Upper lobe of right lung (tissue), 1 donor: Measurements from ENCODE around the gene OR2J2. TPM values are rescaled to one million over a fixed set of nuclear protein-coding genes. Genes with fewer than 3 reads are reported as not detected.
"Not testable (repeated sequence)": the region's sequence is repeated elsewhere in the genome, so short reads cannot be mapped to it uniquely, and the experiment has no call there.

Experiments used
- ATAC-seq: fragments of 200-7000 bp; cut with Tn5 transposase; one replicate; pipeline ENCODE4 v1.9.1; 2020; ENCODE audit warnings: mild to moderate bottlenecking, moderate library complexity
- DNase-seq: peaks from one replicate; pipeline ENCODE4 v3.0.0-alpha.2; 2020
- H3K27ac ChIP-seq: fragments of 200-600 bp; one replicate; pipeline ENCODE4 v1.8.0; 2022
- H3K27me3 ChIP-seq: fragments of 200-600 bp; one replicate; pipeline ENCODE4 v1.8.0; 2022; ENCODE audit warnings: mild to moderate bottlenecking
- H3K36me3 ChIP-seq: fragments of 200-600 bp; one replicate; pipeline ENCODE4 v1.8.0; 2022
- H3K4me1 ChIP-seq: fragments of 200-600 bp; one replicate; pipeline ENCODE4 v1.8.0; 2022
- H3K4me3 ChIP-seq: fragments of 200-600 bp; one replicate; pipeline ENCODE4 v1.8.0; 2022; ENCODE audit warnings: mild to moderate bottlenecking
- H3K9me3 ChIP-seq: fragments of 200-600 bp; one replicate; pipeline ENCODE4 v1.8.0; 2022
- CTCF ChIP-seq: fragments of 200-600 bp; IDR thresholded peaks from one replicate; pipeline ENCODE4 v1.8.0; 2022; ENCODE audit warnings: antibody characterized with exemption
- intact Hi-C: fragments of 100-400 bp; cut with DNase I; formaldehyde crosslinking; loops from one replicate; pipeline ENCODE4 v1.11.0; 2022
- total RNA-seq: library from RNA; stranded (reverse); fragmentation: NEBNext Ultra II Directional; extraction: Animal tissue kit (Norgen Biotek cat#: 25700); gene quantifications from one replicate; pipeline ENCODE4 v1.2.1, GENCODE V29; 2021
- donor health status: DM: no; HTN: yes; CAD: no; lungs with severe emphysema.

Gene OR2J2
- total RNA-seq, 1 donor from 2014 or later = not detected

GRCh38 chr6:29142309-29142708 lies 28.4 kb upstream of the OR2J2 start:
- Histone ChIP-seq H3K9me3 (no peaks in the 10 kb centered on the region), H3K27ac (no peak overlapping the region), H3K27me3 (no peaks in the 10 kb centered on the region), H3K36me3 (no peaks in the 10 kb centered on the region), H3K4me3 (no peak overlapping the region), H3K4me1 (no peaks in the 10 kb centered on the region)
- no peak for ATAC-seq
- intact Hi-C loops = no loop called here
- no peak for TF ChIP-seq CTCF
- DNase-seq = no peak

- Histone ChIP-seq H3K9me3 (no peaks in the 10 kb centered on the region), H3K36me3 (no peaks in the 10 kb centered on the region), H3K27me3 (no peaks in the 10 kb centered on the region), H3K4me1 (no peaks in the 10 kb centered on the region), H3K4me3 (no peak overlapping the region), H3K27ac (no peak overlapping the region)
- DNase-seq = no peak
- intact Hi-C loops = no loop called here
- ATAC-seq = no peak
- TF ChIP-seq CTCF = no peak
Observed at GRCh38 chr6:29146179-29146578, 24.5 kb upstream of the OR2J2 start.

DNA sequence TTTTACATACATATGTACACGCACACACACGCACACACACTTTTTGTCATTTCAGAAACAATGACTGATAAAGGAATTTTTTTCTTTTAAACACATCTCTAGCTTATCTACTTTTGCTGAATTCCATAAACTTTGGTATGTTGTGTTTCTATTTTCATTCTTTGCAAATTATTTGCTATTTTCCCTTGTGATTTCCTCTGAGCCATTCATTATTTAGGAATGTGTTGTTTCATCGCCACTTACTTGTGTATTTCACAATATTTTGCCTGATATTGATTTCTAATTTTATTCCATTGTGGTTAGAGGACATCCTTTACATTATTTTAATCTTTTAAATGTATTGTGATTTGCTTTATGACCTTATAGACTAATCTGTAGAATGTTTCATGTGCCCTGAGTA lies 23.6 kb upstream of the OR2J2 start:
- Histone ChIP-seq H3K4me3 (no peak overlapping the region), H3K27me3 (no peaks in the 10 kb centered on the region), H3K36me3 (no peaks in the 10 kb centered on the region), H3K4me1 (no peaks in the 10 kb centered on the region), H3K9me3 (no peaks in the 10 kb centered on the region), H3K27ac (no peak overlapping the region)
- TF ChIP-seq CTCF = no peak
- DNase-seq (no peak), ATAC-seq (no peak)
- intact Hi-C loops = no loop called here

DNA sequence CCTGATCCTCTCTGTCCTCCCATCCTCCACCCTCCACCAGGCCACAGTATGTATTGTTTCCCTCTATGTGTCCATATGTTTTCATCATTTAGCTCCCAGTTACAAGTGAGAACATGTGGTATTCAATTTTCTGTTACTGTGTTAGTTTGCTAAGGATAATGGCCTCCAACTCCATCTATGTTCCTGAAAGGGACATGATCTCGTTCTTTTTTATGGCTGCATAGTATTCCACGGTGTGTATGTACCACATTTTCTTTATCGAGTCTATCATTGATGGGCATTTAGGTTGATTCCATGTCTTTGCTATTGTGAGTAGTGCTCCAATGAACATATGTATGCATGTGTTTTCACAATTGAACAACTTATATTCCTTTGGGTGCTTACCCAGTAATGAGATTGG lies 21.3 kb upstream of the OR2J2 start:
- H3K9me3 ChIP-seq, intact Hi-C loops, H3K27ac ChIP-seq, H3K27me3 ChIP-seq, ATAC-seq, DNase-seq, H3K4me3 ChIP-seq, H3K4me1 ChIP-seq, H3K36me3 ChIP-seq: not testable (repeated sequence)

- intact Hi-C loops = no loop called here
- Histone ChIP-seq H3K9me3 (no peaks in the 10 kb centered on the region), H3K27me3 (no peaks in the 10 kb centered on the region), H3K4me1 (no peaks in the 10 kb centered on the region), H3K36me3 (no peaks in the 10 kb centered on the region), H3K27ac (no peak overlapping the region), H3K4me3 (no peak overlapping the region)
- ATAC-seq (no peak), DNase-seq (no peak)
- TF ChIP-seq CTCF = no peak
Observed at GRCh38 chr6:29153083-29153482, 17.6 kb upstream of the OR2J2 start.

DNA sequence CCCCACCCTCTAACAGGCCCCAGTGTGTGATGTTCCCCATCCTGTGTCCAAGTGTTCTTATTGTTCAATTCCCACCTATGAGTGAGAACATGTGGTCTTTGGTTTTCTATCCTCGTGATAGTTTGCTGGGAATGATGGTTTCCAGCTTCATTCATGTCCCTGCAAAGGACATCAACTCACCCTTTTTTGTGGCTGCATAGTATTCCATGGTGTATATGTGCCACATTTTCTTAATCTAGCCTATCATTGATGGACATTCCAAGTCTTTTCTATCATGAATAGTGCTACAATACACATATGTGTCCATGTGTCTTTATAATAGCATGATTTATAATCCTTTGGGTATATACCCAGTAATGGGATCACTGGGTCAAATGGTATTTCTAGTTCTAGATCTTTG lies 15.5 kb upstream of the OR2J2 start:
- H3K36me3 ChIP-seq, ATAC-seq, intact Hi-C loops, H3K4me1 ChIP-seq, H3K27me3 ChIP-seq, H3K9me3 ChIP-seq, DNase-seq, H3K27ac ChIP-seq, H3K4me3 ChIP-seq: not testable (repeated sequence)

DNA sequence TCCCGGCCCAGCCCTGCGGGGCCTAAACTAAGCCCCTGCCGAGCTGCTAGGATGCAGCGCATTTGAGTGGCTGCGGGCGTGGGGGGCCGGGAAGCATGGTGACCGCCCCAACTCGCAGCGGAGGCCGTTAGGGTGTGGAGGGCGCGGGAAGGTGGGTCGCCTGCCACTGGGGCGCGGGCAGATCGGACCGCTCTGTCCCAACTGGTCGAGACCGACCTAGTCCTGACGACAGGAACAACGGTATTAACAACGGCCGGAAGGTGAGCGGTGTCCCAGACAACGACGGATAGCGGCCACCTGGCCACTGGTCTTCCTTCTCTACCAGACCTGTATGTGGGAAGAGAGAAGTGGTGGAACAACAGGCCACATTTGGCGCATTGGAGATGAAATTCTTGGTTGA lies 10.8 kb upstream of the OR2J2 start:
- DNase-seq, H3K4me1 ChIP-seq, H3K36me3 ChIP-seq, intact Hi-C loops, H3K27ac ChIP-seq, ATAC-seq, H3K27me3 ChIP-seq, H3K4me3 ChIP-seq, H3K9me3 ChIP-seq: not testable (repeated sequence)

- H3K27me3 ChIP-seq, DNase-seq, intact Hi-C loops, H3K36me3 ChIP-seq, ATAC-seq, H3K9me3 ChIP-seq, H3K27ac ChIP-seq, H3K4me1 ChIP-seq, H3K4me3 ChIP-seq: not testable (repeated sequence)
Observed at GRCh38 chr6:29165571-29165970, 5.1 kb upstream of the OR2J2 start.
